NOMO-1 (cell line): Measurements from ENCODE around the gene PRKCH.

Source experiments
- DNase-seq, 2 experiments: peaks; one replicate each; lab custom pipeline; 2025; ENCODE audit not compliant: unreplicated experiment in 2 of 2; lab: John Stamatoyannopoulos, UW

The PRKCH gene

GRCh38 chr14:61561657-61562276 lies 240.4 kb downstream of the PRKCH start:
- no peak for DNase-seq

- DNase-seq = peak; percentile 39 to 77
These were observed 241.2 kb downstream of the PRKCH start for GRCh38 chr14:61562321-61563161.

- DNase-seq = no peak
These were observed 241.8 kb downstream of the PRKCH start for GRCh38 chr14:61563162-61563511.

- DNase-seq = no peak
These were observed 242.7 kb downstream of the PRKCH start for GRCh38 chr14:61563880-61564617.

- peak in 1 of 2 experiments; percentile 39 for DNase-seq
These were observed 243.3 kb downstream of the PRKCH start for GRCh38 chr14:61564618-61565091.

- no peak for DNase-seq
These were observed 243.8 kb downstream of the PRKCH start for GRCh38 chr14:61565181-61565580.

- DNase-seq = no peak
These were observed 244.6 kb downstream of the PRKCH start for GRCh38 chr14:61565836-61566536.

- no peak for DNase-seq
These were observed 245.3 kb downstream of the PRKCH start for GRCh38 chr14:61566537-61567225.

- peak; percentile 61 to 69 for DNase-seq
These were observed 246.6 kb downstream of the PRKCH start for GRCh38 chr14:61567838-61568571.

- no peak for DNase-seq
These were observed 247.2 kb downstream of the PRKCH start for GRCh38 chr14:61568572-61569011.

- DNase-seq = no peak
These were observed 247.9 kb downstream of the PRKCH start for GRCh38 chr14:61569308-61569707.

GRCh38 chr14:61569812-61570548 lies 248.6 kb downstream of the PRKCH start:
- DNase-seq = peak; percentile 95 to 99

GRCh38 chr14:61570549-61571290 lies 249.3 kb downstream of the PRKCH start:
- no peak for DNase-seq

GRCh38 chr14:61571917-61572316 lies 250.5 kb downstream of the PRKCH start:
- DNase-seq = no peak

- no peak for DNase-seq
These were observed 251.9 kb downstream of the PRKCH start for GRCh38 chr14:61573321-61573720.

GRCh38 chr14:61573748-61574513 lies 252.6 kb downstream of the PRKCH start:
- DNase-seq = no peak

GRCh38 chr14:61574514-61574807 lies 253.1 kb downstream of the PRKCH start:
- no peak for DNase-seq

GRCh38 chr14:61575126-61575525 lies 253.7 kb downstream of the PRKCH start:
- no peak for DNase-seq
